H1 (cell line): Measurements from ENCODE around the gene ZFP36L2. TPM values are rescaled to one million over a fixed set of nuclear protein-coding genes. Genes with fewer than 3 reads are reported as not detected.
A peak's percentile ranks its signal among the peaks of the same experiment; 100 is the strongest.

Experiments used
- CTCF ChIA-PET: fragments of 300-600 bp; sonication (Branson Sonifier 250); formaldehyde crosslinking; loops from one replicate; lab custom pipeline; 2021; ENCODE audit not compliant: partially characterized antibody; lab: Charles Lee
- POLR2A ChIA-PET: fragments of 300-600 bp; sonication (Branson Sonifier 250); formaldehyde crosslinking; loops from one replicate; lab custom pipeline; 2021; ENCODE audit warnings: inconsistent platforms; ENCODE audit not compliant: partially characterized antibody; lab: Charles Lee
- DNase-seq, 2 experiments: peaks; one replicate each; pipeline versions ENCODE4 v3.0.0 to v3.0.0-alpha.2; 2010 to 2022; ENCODE audit warnings: low spot score in 2 of 2, low read depth in 1 of 2, mixed read lengths in 1 of 2
- FAIRE-seq: peaks from 2 replicates; lab custom pipeline; 2011; peaks lifted over from hg19 to GRCh38; lab: Jason Lieb, UNC
- H2AFZ ChIP-seq: 2 replicates; pipeline ENCODE4 v1.8.1; 2012; ENCODE audit warnings: low read length, inconsistent platforms
- H2AK5ac ChIP-seq: 2 replicates; pipeline ENCODE4 v1.6.1; 2013; ENCODE audit warnings: low read depth, low read length
- H2BK120ac ChIP-seq: replicated peaks from 2 replicates; pipeline ENCODE3; 2013; ENCODE audit warnings: low read depth, low read length, inconsistent platforms
- H2BK12ac ChIP-seq: 2 replicates; pipeline ENCODE4 v1.6.1; 2013; ENCODE audit warnings: low read depth, low read length
- H2BK15ac ChIP-seq: 2 replicates; pipeline ENCODE4 v1.6.1; 2013; ENCODE audit warnings: low read length
- H2BK20ac ChIP-seq: 2 replicates; pipeline ENCODE4 v1.6.1; 2013; ENCODE audit warnings: low read length
- H2BK5ac ChIP-seq: 2 replicates; pipeline ENCODE4 v1.6.1; 2013; ENCODE audit warnings: low read depth, low read length
- H3K14ac ChIP-seq: 2 replicates; pipeline ENCODE4 v1.6.1; 2013; ENCODE audit warnings: inconsistent platforms; ENCODE audit not compliant: insufficient read length
- H3K18ac ChIP-seq: 2 replicates; pipeline ENCODE4 v1.6.1; 2013; ENCODE audit warnings: low read length; ENCODE audit errors: extremely low read depth
- H3K23ac ChIP-seq: 2 replicates; pipeline ENCODE4 v1.6.1; 2013; ENCODE audit warnings: inconsistent platforms; ENCODE audit not compliant: insufficient read length
- H3K23me2 ChIP-seq: 2 replicates; pipeline ENCODE4 v1.6.1; 2013; ENCODE audit warnings: low read depth, low read length
- H3K27ac ChIP-seq: 2 replicates; pipeline ENCODE4 v1.6.1; 2011; ENCODE audit warnings: low read depth, low read length, inconsistent platforms
- H3K27me3 ChIP-seq, 4 experiments: replicated peaks in 1 of 4; 1 replicate in 1 of 4; 2 replicates in 3 of 4; pipeline versions ENCODE4 v1.6.1 to v1.8.1; 2011 to 2013; ENCODE audit warnings: low read length in 3 of 4, mild to moderate bottlenecking in 3 of 4, inconsistent platforms in 2 of 4, mixed read lengths in 2 of 4, moderate library complexity in 1 of 4; ENCODE audit not compliant: control insufficient read depth in 3 of 4, insufficient read depth in 3 of 4; ENCODE audit errors: extremely low read depth in 1 of 4
- H3K36me3 ChIP-seq, 4 experiments: 2 replicates each; pipeline versions ENCODE4 v1.6.1 to v1.8.1; 2011 to 2013; ENCODE audit warnings: mild to moderate bottlenecking in 4 of 4, low read length in 3 of 4, moderate library complexity in 2 of 4, control low read depth in 1 of 4, inconsistent platforms in 1 of 4; ENCODE audit not compliant: insufficient read depth in 4 of 4, control insufficient read depth in 2 of 4
- H3K4ac ChIP-seq: replicated peaks from 2 replicates; pipeline ENCODE3; 2013; ENCODE audit warnings: low read length, low read depth, mixed read lengths, inconsistent platforms; ENCODE audit not compliant: insufficient read length
- H3K4me1 ChIP-seq, 4 experiments: replicated peaks in 1 of 4; 1 replicate in 1 of 4; 2 replicates in 3 of 4; pipeline versions ENCODE4 v1.6.1 to v1.8.1; 2011 to 2013; ENCODE audit warnings: low read length in 3 of 4, inconsistent platforms in 2 of 4, mixed read lengths in 1 of 4; ENCODE audit not compliant: insufficient read depth in 4 of 4, control insufficient read depth in 3 of 4
- H3K4me2 ChIP-seq, 2 experiments: 2 replicates each; pipeline versions ENCODE4 v1.6.1 to v1.8.1; 2011 to 2013; ENCODE audit warnings: low read depth in 2 of 2, low read length in 2 of 2, control low read depth in 1 of 2, inconsistent platforms in 1 of 2, mild to moderate bottlenecking in 1 of 2; ENCODE audit not compliant: insufficient read depth in 1 of 2
- H3K4me3 ChIP-seq, 4 experiments: fragments of 200-600, 300-600 bp in 1 of 4; sonication (generic), shearing (Covaris generic), sonication (Bioruptor Twin) in 1 of 4; 2 replicates each; pipeline versions ENCODE4 v1.5.1 to v1.8.1; 2011 to 2016; ENCODE audit warnings: low read length in 4 of 4, low read depth in 3 of 4, control low read depth in 2 of 4, inconsistent platforms in 2 of 4, mild to moderate bottlenecking in 2 of 4, mixed read lengths in 1 of 4, moderate library complexity in 1 of 4; ENCODE audit not compliant: insufficient read depth in 2 of 4; ENCODE audit errors: extremely low read depth in 1 of 4
- H3K56ac ChIP-seq: replicated peaks from 2 replicates; pipeline ENCODE3; 2013; ENCODE audit warnings: low read depth, mild to moderate bottlenecking, mixed read lengths, low read length, inconsistent platforms; ENCODE audit not compliant: insufficient read length
- H3K79me1 ChIP-seq: 2 replicates; pipeline ENCODE4 v1.6.1; 2013; ENCODE audit warnings: low read depth, low read length, control low read depth
- H3K79me2 ChIP-seq, 2 experiments: 2 replicates each; pipeline versions ENCODE4 v1.6.1 to v1.8.1; 2012 to 2013; ENCODE audit warnings: low read length in 2 of 2, mild to moderate bottlenecking in 2 of 2, inconsistent platforms in 1 of 2; ENCODE audit not compliant: insufficient read depth in 2 of 2, control insufficient read depth in 1 of 2
- H3K9ac ChIP-seq, 4 experiments: replicated peaks in 1 of 4; 1 replicate in 1 of 4; 2 replicates in 3 of 4; pipeline versions ENCODE4 v1.6.1 to v1.8.1; 2011 to 2013; ENCODE audit warnings: low read depth in 3 of 4, low read length in 3 of 4, control low read depth in 2 of 4, mild to moderate bottlenecking in 2 of 4, moderate library complexity in 2 of 4, inconsistent platforms in 1 of 4; ENCODE audit errors: extremely low read depth in 1 of 4
- H3K9me3 ChIP-seq, 2 experiments: 2 replicates each; pipeline versions ENCODE4 v1.6.1 to v1.8.1; 2012 to 2013; ENCODE audit warnings: mild to moderate bottlenecking in 2 of 2, moderate library complexity in 2 of 2, control low read depth in 1 of 2, inconsistent platforms in 1 of 2, low read depth in 1 of 2, low read length in 1 of 2, mixed read lengths in 1 of 2; ENCODE audit not compliant: insufficient read depth in 2 of 2
- H4K20me1 ChIP-seq, 2 experiments: replicated peaks in 1 of 2; 2 replicates each; pipeline versions ENCODE3 to v1.8.1; 2011 to 2013; ENCODE audit warnings: inconsistent platforms in 2 of 2, low read length in 2 of 2, mild to moderate bottlenecking in 1 of 2; ENCODE audit not compliant: insufficient read depth in 2 of 2, control insufficient read depth in 1 of 2
- H4K5ac ChIP-seq: 2 replicates; pipeline ENCODE4 v1.6.1; 2013; ENCODE audit warnings: low read length, low read depth, mixed read lengths, inconsistent platforms; ENCODE audit not compliant: insufficient read length
- H4K8ac ChIP-seq: 2 replicates; pipeline ENCODE4 v1.8.0; 2013; ENCODE audit warnings: mild to moderate bottlenecking, moderate library complexity, low read length, inconsistent platforms; ENCODE audit not compliant: insufficient read depth; ENCODE audit errors: extremely low read depth
- H4K91ac ChIP-seq: replicated peaks from 2 replicates; pipeline ENCODE3; 2013; ENCODE audit warnings: low read length, mixed read lengths, inconsistent platforms; ENCODE audit not compliant: insufficient read length
- ATF2 ChIP-seq: IDR thresholded peaks from 2 replicates; pipeline ENCODE4 v1.6.1; 2012; ENCODE audit warnings: low read length, inconsistent platforms
- CEBPB ChIP-seq: IDR thresholded peaks from 2 replicates; pipeline ENCODE4 v1.6.1; 2012; ENCODE audit warnings: low read depth, low read length
- RAD21 ChIP-seq, 2 experiments: IDR thresholded peaks in 1 of 2; conservative IDR thresholded peaks in 1 of 2; 2 replicates each; pipeline ENCODE4 v1.6.1; 2011; ENCODE audit warnings: low read depth in 2 of 2, low read length in 2 of 2, improper control_type of control experiment in 1 of 2, inconsistent platforms in 1 of 2, mild to moderate bottlenecking in 1 of 2, moderate library complexity in 1 of 2
- SP2 ChIP-seq: IDR thresholded peaks from 2 replicates; pipeline ENCODE4 v1.6.1; 2012; ENCODE audit warnings: mild to moderate bottlenecking, low read length, inconsistent platforms
- WGBS, 2 experiments: shearing (Covaris generic) in 1 of 2; methylation state at CpG; one replicate each; pipeline versions ENCODE4 v1.1.6 to v1.1.7; 2013 to 2015; ENCODE audit warnings: low lambda C conversion rate in 2 of 2, mixed read lengths in 2 of 2, inconsistent platforms in 1 of 2, low coverage in 1 of 2, missing lambda C conversion rate in 1 of 2; ENCODE audit not compliant: insufficient replicate concordance in 2 of 2, insufficient coverage in 1 of 2, insufficient read length in 1 of 2; ENCODE audit errors: extremely low coverage in 1 of 2, missing lambda C conversion rate in 1 of 2; 5-methylcytosine and 5-hydroxymethylcytosine counted together
- polyA plus RNA-seq, 7 experiments: library from polyadenylated mRNA; depleted of rRNA in 3 of 7; stranded (reverse) in 5 of 7; unstranded in 2 of 7; fragments of >200 nt in 5 of 7; fragments of 200-250 nt in 2 of 7; gene quantifications; 1 replicate in 5 of 7; 2 replicates in 1 of 7; 4 replicates in 1 of 7; pipeline versions ENCODE4 v1.2.1 to v1.2.3, GENCODE V29; 2011 to 2013; ENCODE audit warnings: missing spikeins in 2 of 7, mixed read lengths in 2 of 7
- total RNA-seq: library from RNA; stranded (reverse); fragmentation: NEBNext Ultra II Directional; extraction: Animal tissue kit (Norgen Biotek cat#: 25700); gene quantifications from 2 replicates; pipeline ENCODE4 v1.2.1, GENCODE V29; 2021

The ZFP36L2 gene
- total and polyA plus RNA-seq, 2 of the 8 experiments (the other 6 are each of a cell fraction or from before 2014, with no cell fraction given) = 13.4 to 102 TPM

- peaks cover 0 to 12% (median 3%) of the 10 kb centered on the region in 4 experiments; a peak in 3 of 7 replicates for H3K4me1 ChIP-seq
- H3K9ac ChIP-seq = peak overlapping the region in 1 of 4 experiments; percentile 21; a peak in 1 of 7 replicates
- TF ChIP-seq RAD21 (IDR thresholded peaks at IDR 0.05 in 1 of 2, conservative IDR thresholded peaks at IDR 0.05 in 1 of 2; ENCODE audit: low read depth in 2 of 2, low read length in 2 of 2) (no peak), ATF2 (no peak), CEBPB (no peak), SP2 (no peak)
- no peak overlapping the region for H3K23ac ChIP-seq
- no peak overlapping the region for H3K4ac ChIP-seq
- H3K27me3 ChIP-seq = no peaks in the 10 kb centered on the region
- no peaks in the 10 kb centered on the region for H3K9me3 ChIP-seq
- H4K91ac ChIP-seq = no peak overlapping the region
- H3K14ac ChIP-seq = no peak overlapping the region
- no peak overlapping the region for H2BK120ac ChIP-seq
- H3K36me3 ChIP-seq = no peaks in the 10 kb centered on the region
- no peaks in the 10 kb centered on the region for H3K79me1 ChIP-seq
- POLR2A ChIA-PET = no interaction called here
- H3K4me3 ChIP-seq = no peak overlapping the region
- no peak for FAIRE-seq
- no peak overlapping the region for H2BK20ac ChIP-seq
- H2BK15ac ChIP-seq = no peak overlapping the region
- H2AFZ ChIP-seq = no peak overlapping the region
- CTCF ChIA-PET = interaction anchor here (0.7 to 2.1 kb wide), 9 partner anchors 9 to 276 kb away, joined by 3 to 10 read pairs (median 3); no protein-coding TSS in a partner anchor
- no peak overlapping the region for H2BK5ac ChIP-seq
- H3K79me2 ChIP-seq = no peaks in the 10 kb centered on the region
- 89% methylated on average over 5 of the region's 5 CpGs; no CpG with 5 or more reads in 1 of the 2 experiments for WGBS, 2 experiments
- H4K8ac ChIP-seq = no peak overlapping the region
- H2BK12ac ChIP-seq = no peak overlapping the region
- no peak overlapping the region for H3K4me2 ChIP-seq
- no peak overlapping the region for H3K18ac ChIP-seq
- no peaks in the 10 kb centered on the region; the same call in 1 of the 2 replicates for H3K23me2 ChIP-seq
- no peak overlapping the region for H2AK5ac ChIP-seq
- no peak overlapping the region for H3K56ac ChIP-seq
- DNase-seq = no peak
- no peak overlapping the region for H3K27ac ChIP-seq
- H4K20me1 ChIP-seq = no peaks in the 10 kb centered on the region
- H4K5ac ChIP-seq = no peak overlapping the region
Measured at GRCh38 chr2:43265001-43265400, 38.6 kb upstream of the ZFP36L2 start.
